ENCODE results near the gene PLEKHD1.

The PLEKHD1 gene

DNA sequence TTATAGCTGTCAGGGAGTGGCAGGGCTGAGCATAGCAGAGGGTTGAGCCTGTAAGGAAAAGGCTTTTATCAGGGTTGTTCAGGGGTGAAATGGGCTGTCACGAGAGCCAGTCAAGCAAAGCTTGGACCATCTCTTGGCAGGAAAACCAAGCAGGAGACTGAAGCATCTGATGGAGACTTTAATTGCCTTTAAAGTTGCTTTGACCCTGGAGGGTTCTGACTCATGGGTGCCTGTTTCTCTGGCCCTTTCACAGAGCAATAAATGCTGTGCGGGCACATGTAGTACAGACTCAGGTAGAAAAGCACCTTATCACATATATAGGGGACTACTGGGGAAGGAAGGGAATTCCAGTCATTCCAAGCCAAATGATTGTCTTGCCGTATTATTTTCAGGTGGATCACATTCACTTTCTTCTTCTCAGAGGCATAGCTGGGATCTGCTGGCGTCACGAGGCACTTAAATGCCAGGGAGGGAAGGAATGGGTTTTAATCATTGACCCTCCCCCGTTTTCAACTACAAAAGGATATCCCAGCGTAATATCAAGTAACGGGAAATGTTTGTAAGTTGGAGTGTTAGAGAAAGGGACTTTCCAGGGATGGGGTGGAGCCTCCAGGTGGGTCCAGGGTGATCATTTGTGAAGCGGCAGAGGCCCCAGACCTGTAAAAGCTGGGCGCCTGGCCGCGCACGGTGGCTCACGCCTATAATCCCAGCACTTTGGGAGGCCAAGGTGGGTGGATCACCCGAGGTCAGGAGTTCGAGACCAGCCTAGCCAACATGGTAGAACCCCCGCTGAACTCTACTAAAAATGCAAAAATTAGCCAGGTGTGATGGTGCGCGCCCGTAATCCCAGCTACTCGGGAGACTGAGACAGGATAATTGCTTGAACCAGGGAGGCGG, 34.9 kb downstream of the PLEKHD1 start:
- no peak for DNase-seq

DNA sequence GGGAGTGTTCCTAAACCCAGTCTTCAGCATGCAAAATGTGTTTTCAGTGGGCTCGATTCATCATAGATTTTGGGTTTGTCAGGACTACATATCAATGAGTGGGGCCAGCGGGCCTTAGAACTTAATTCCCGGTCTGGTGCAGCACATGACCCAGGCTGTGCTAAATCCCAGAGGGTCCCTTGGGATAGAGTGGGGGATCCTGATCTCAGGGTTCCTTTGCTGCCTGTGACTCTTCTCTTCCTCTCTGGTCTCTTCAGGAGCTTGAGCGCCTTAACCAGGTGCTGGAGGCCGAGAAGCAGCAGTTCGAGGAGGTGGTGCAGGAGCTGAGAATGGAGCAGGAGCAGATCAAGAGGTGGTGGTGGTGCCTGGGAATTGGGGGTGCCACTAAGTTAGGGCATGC, 37.5 kb downstream of the PLEKHD1 start:
- no peak for DNase-seq

DNA sequence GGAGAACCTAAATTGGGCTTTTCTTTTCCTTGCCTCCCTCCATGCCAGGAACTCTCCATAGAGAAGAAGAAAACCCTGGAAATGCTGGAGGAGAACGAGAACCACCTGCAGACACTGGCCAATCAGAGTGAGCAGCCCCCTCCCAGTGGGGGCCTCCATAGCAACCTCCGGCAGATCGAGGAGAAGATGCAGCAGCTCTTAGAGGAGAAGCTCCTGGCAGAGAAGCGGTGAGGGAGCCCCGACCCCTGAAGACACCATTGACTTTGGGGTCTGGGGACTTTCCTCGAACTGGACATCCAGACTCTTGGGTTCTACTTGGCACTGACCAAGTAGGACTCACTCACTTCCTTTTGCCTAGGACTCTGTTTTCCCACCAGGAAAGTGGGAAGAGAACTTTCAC, 41.4 kb downstream of the PLEKHD1 start:
- no peak for DNase-seq

DNA sequence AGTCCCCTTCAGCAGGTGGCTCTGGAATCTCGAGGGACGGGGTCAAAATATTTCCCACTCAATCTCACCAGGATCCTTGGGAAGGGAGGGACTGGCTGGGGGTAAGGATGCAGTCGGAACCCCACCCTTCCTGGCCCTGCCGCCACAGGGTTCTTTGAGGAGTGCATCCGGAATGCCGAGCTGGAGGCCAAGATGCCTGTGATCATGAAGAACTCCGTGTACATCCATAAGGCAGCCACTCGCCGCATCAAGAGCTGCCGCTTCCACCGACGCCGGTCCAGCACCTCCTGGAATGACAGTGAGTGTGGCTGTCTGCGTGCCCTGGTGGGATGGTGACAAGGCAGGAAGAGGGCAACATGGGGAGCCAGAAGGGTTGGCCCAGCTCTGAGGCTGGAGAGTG, 43.1 kb downstream of the PLEKHD1 start:
- no peak for DNase-seq

DNA sequence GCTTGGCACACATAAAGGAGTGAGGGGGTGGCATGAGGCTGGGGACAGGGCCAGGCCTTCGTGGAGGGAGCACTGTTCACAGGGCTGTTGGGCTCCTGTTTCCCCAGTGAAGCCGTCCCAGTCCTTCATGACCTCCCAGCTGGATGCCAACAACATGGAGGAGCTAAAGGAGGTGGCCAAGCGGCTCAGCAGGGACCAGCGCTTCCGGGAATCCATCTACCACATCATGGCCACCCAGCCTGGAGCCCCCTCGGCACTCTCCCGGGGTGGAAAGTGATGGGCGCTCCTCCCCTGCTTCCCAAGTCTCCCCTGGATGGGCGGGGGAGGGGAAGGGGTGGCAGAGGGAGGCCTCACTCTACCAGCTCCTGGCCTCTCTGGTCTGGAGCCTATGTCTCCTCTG, 43.6 kb downstream of the PLEKHD1 start:
- DNase-seq = no peak

DNA sequence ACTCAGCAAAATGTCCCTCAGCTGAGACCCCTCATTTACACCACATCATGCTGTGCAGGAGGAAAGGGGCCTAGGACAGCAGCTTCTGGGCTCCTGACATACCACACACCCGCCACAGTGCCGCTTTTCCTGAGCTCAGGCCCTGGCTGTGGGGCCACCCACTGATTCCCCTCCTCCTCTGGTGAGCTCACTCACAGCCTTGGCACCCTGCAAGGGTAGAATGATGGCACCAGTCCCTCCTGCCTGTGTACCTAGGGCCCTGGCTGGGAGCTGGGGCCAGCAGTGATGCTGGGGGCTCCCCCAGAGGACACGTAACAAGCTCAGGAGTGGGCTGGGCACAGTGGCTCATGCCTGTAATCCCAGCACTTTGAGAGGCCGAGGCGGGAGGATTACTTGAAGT, 44.4 kb downstream of the PLEKHD1 start:
- DNase-seq = no peak

DNA sequence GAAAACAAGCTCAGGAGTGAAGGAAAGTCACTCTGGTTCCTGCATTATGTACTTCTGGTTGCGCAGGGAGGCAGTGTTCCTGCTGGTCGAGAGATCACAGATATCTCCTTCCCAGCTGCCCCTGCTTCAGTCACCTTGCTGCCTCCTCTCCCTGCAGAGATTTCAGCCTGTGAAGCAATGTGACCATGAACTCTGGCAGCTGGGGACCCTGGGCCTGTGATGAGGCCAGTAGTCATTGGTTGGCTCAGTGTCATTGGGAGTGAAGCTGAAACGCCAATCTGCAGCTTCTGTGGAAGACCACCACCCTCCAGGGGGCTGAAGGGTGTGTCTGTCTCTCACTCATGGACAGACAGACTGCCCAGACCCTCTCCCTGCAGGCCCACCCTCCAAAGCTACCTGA, 45.0 kb downstream of the PLEKHD1 start:
- DNase-seq = no peak

DNA sequence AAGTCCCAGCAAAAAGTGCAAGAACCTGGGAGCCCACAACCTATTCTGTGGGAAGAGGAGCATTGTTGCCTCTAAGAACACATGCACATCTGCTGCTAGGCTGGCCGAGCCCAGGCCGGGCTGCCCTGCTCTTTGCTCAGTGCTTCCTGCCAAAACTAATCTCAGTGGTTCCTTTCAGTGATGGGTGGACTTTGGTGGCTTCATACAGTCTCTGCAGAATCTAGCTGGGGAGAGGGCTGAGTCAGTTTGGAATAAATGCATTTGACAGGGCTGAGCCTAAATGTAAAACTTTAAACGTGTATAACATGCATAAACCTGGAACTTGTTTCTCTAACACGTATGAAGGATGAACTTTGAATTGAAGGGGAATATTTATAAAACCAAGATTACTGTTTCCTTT, 45.6 kb downstream of the PLEKHD1 start:
- DNase-seq = no peak

DNA sequence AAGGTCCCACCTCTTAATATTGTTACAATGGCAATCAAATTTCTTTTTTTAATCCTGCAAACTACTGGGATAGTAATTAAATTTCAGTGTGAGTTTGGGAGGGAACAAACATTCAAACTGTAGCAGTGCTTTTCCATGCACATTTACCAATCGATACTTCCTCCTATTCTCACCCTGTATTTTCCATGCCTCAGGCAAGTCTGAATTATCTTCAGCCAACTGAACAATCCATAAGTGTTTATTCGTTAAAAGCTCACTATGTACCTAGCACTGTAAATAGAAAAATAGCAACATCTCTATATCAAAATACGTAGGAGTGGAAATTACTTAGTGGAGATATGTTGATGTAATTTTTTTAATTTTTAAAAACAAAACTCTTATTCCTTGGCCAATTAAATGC, 46.6 kb downstream of the PLEKHD1 start:
- no peak for DNase-seq

DNA sequence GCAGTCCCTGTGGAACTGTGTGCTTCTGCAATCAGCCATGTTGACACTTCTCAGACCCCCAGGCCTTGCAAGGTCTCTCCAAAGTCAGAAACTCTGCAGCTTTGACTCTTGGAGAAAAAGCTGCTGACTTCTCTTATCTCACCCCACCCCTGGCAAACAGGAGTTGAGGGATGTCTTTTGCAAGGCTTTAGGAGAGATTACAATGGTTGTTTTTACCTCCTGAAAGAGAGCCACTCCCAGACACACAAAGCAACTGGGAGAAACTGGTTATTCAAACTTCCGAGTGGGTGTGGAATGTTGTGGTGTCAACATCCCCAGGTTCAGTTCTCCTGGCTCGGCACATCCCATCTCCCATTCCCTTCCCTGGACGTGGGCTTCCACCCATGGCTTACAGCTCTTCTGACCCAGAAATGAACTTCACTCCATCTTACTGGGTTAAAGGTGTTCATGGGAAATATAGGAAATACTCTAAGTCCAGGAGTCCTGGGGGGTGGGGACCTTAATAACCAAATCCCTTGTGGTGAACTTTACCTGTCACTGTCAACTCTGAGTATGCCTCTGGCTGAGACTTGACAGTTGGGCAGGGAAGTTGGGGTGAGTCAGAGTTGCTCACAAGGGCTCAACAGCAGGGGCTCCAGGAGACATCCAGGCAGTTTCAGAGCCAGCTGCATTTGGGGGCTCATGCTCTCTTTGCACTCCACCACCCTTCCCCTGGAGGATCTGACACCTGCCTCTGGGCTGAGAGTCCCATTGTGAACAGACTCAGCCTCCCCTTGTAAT, 48.2 kb downstream of the PLEKHD1 start:
- DNase-seq = no peak

DNA sequence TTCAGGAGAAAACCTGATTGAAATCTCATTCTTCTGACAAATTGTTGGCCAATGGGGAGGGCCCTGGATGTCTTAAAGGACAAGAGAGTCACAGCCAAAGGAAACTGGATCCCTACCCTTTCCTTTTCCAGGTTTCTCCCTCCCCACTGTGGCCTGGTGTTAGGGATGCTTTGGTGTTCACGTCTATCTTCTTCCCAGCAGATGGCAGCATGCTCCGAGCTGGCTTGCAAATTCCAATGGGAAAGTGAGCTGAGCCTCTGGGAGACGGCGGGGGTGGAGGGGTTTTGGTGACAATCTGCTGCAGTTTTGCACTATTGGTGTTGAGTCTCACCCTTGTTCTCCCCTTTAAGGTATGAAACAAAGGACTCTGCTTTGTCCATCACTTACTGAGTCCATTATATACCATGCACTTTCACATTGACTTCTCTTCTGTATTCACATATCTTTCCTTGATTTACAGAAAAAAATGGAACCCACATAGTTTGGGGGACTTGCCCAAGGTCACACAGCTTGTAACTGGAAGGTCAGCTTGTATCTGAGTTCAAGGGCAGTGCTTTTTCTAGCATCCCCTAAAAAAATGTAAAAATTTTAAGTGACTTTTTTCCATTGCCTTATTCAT, 50.8 kb downstream of the PLEKHD1 start:
- DNase-seq = no peak

DNA sequence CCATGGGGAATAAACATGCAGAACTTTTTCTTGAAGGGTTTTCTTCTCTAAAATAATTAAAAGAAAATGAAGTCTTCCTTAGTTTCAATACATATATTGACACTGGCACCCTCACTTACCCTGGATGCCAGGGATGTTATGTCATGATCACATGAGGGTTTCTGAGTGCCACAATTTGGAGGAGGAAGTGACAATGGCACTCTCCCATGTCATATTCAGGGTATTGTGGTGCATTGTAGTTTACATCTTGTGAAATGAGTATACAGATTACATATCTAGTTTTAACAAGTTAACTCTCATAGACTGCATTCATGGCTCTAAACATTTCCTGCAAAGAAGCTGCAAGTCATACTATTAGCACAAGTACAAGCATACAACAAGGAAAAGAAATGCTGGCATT, 52.4 kb downstream of the PLEKHD1 start:
- DNase-seq = peak in 1 of 5 donors; percentile 15

DNA sequence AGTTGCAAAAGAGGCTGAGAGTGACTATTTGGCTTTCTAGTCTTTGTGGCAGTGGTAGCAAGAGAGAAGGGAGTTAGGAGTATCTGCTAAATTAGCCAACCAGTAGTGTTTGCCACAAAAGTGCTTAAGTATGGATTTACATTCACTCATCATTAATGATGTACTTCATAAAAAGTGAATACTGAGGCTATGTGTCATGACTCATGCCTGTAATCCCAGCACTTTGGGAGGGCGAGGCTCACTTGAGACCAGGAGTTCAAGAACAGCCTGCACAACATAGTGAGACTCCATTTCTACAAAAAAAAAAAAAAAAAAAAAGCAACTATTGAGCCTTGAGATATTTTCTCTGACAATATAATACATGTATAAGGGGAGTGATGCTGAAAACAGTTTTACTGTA, 53.4 kb downstream of the PLEKHD1 start:
- DNase-seq = no peak

DNA sequence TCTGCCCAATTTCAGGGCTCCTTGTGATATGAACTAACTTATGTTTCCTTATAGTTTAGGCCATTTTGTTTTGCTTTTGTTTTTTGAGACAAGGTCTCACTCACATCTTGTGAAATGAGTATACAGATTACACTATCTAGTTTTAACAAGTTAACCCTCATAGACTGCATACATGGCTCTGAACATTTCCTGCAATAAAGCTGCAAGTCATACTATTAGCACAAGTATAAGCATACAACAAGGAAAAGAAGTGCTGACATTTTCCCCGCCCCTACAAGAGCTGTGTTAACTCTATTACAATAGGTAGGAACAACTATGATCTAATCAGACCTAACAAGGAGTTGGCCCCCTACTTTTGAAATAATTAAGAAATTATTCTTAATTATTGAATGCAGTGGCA, 54.2 kb downstream of the PLEKHD1 start:
- DNase-seq = no peak

DNA sequence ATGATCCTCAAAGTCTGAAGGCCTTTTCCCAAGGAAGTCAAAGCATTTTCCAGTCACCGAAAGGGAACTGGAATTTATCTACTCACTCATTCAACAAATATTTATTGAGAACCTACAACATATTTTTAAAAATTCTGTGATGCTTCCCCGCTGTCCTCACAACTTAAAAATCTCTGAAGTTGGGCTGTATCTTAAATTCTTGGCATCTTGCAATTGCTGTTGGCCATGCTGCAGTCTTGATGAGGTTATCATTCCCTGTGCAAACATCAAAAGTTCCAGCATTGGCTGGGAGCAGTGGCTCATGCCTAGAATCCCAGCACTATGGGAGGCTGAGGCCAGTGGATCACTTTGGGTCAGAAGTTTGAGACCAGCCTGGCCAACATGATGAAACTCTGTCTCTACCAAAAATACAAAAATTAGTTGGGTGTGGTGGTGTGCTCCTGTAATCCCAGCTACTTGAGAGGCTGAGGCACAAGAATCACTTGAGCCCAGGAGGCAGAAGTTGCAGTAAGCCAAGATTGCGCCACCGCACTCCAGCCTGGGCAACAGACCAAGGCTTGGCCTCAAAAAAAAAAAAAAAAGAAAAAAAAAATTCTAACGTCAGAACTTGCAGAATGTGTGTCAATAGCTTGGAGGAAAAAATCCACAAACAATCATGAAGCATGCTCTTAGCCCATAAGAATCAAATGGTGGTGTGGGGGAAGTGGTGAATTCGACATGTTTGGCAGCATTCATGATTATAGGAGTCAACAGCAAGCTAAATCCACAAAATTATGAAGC, 55.3 kb downstream of the PLEKHD1 start:
- no peak for DNase-seq

DNA sequence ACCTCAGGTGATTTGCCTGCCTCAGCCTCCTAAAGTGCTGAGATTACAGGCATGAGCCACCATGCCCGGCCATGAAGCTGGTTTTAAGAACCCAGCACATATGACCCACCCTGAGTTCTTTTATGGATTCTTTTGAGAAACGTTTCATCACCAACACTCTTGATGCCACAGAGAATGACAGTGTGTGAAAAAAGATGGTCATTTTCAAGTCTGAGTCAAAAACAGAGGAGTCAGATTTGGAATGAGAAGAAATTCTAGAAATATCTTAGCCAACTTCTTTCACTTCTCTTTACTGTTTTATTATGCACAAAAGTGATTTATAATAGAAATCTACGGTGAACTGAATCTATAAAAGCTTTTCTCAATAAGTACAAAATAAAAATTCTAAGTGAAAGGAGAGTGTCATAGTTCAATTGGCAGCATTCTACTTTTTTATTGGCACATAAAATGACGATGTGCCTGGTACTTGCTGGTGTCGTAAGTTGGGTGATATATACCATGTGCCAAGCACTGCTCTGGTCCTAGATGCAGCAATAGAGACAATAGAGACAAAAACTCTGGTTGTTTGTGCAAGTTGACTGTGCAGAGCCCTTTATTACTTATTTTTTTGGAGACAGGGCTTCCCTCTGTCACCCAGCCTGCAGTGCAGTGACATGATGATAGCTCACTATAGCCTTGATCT, 56.3 kb downstream of the PLEKHD1 start:
- DNase-seq = no peak

DNA sequence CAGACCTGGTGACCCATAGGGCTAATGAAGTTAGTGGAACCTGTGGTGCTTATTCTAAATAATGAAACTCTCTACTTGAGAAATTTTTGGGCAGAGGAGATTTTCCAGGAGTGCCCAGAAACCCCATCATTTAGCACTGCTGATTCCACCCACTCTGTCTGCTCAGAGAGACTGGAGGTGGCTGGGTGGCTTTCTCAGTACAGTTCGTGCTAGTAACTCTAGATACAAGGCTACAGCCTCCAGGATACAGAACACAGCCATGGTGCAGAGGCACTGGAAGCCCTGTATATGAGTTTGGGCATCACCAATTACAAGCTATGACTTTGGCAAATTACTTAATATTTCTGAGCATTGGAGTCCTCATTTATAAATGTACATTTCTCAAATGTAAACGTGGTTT, 57.8 kb downstream of the PLEKHD1 start:
- DNase-seq = no peak

DNA sequence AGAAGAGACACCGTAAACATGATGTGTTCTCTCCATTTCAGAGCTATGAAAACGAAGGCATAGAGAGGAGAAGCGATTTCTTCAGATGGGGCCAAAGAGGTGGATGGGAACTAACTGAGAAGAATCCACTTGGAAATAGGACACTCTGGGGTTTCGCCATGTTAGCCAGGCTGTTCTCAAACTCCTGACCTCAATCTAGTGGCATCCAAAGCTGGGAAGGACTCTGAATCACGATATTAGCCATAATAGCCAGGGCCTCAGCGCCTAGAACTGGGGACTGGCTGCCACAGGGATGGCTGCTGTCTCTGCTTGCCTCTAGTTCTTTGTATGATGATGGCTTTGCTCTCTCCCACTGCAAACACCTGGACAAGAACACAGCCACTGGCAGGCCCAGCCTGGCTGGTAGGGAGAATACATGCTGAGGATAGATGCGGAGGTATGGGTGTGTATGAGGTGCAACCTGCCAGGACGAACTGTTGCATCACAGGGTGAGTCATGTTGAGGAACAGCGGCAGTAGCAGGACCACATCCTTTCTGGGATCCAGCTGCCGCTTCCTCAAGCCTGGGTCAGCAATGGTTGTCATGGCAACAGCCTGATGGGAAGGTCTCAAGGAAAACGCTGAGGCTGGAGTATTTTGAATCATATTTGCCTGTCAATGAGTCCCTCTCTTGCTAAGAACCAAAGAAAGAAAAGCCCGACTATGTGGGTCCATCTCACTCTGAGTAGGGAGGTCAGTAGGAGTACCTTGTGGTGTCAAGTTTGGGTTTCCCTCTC, 59.0 kb downstream of the PLEKHD1 start:
- peak in 1 of 5 donors; percentile 86 for DNase-seq

DNA sequence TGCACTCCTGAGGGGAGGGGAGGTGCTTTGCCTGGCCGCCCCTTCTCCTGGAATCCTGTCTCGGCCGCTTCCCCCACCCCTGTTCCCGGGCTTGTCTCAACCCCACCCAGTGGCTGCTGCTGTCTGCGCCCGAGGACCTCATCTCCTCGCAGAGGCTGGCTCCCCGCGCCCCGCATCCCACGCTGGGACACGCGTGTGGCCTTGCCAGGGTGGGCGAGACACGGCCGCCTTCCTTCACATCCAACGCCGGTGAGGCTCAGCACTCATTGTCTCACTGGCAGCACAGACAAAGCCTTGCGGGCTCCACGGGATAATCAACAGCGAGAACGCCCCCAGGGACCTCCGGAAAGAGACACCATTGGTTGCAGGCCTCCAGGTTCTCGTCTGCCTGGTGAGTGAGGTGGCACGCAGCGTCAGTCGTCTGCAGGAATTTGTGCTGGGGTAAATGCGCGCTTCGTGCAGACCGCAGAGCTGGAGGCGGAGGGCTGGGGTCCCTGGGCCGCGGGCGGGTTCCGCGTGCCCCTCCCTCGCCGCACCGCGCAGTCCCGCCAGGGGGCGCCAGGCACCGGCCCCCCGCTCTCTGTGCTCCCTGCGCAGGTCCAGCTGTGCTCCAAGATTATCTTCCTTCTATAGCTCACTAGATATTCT, 63.3 kb downstream of the PLEKHD1 start:
- peak in 1 of 5 donors; percentile 3 for DNase-seq

DNA sequence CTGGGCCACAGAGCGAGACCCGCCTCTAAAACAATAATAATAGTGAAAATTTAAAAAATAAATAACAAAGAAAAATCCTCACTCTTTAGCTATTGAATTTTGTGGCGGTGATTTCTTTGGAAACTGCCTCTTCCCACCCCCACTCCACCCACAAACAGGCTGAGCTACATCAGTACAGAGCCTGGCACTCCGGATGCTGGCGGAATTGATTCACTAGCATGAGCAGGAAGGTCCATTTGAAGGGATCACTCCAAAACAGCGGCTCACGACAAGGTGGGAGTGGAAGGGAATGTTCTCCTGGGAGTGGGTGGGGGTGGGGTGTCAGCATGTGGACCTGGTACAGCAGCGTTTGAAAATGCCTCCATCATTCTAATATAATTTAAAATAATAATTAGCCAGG, 64.0 kb downstream of the PLEKHD1 start:
- no peak for DNase-seq

DNA sequence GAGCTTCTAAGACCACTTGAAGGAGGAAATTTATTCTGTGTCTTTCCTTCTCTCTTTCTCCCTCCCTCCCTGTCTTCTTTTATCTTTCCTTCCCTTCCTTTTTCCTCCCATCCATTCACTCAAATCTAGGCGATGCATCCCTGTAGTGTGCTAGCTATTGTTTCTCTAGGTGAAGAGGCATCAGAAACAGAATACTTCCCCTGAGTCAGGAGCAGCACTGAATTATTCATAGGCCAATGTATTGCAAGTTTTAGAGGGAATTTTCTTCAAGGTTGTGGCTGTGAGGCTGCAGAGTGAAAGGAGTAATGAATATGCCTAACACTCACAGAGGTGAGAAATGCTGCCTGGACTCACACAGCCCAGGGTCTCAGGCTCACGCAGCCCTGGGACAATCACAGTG, 67.0 kb downstream of the PLEKHD1 start:
- DNase-seq = no peak
